Stimulated activated CD4-positive, alpha-beta T cell treated with anti-CD3 and anti-CD28 coated beads, Interleukin-12 subunit alpha, Interleukin-12 subunit beta, amount 100 ng/mL, for 48 hours (primary cell): ENCODE data around the gene IL21.
"Not testable (repeated sequence)": the region's sequence is repeated elsewhere in the genome, so short reads cannot be mapped to it uniquely, and the experiment has no call there.

Source experiments
- DNase-seq, 3 donors: peaks; one replicate each; pipeline ENCODE4 v3.0.0-alpha.2; 2020; ENCODE audit warnings: low read depth in 2 of 3, low spot score in 1 of 3

Gene IL21

DNA sequence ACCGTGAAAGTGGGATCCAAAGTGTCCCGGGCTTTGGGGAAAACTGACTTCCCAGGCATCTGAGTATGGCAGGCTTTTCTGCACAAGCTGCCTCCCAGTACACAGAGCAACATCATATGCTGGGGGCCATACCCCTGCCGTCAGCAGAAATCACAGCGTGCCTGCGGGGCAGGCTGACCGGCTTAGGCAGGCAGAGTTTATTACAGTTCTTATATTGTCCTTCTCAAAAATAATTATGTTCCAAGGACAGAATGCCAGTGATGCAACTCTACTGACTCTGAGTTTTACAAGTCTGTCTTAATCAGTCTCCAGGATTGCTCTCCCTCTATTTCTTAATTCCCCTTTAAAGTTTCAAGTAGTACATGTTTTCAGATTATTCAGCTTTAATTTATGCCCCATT is 37.0 kb downstream of the IL21 start:
- no peak for DNase-seq

DNA sequence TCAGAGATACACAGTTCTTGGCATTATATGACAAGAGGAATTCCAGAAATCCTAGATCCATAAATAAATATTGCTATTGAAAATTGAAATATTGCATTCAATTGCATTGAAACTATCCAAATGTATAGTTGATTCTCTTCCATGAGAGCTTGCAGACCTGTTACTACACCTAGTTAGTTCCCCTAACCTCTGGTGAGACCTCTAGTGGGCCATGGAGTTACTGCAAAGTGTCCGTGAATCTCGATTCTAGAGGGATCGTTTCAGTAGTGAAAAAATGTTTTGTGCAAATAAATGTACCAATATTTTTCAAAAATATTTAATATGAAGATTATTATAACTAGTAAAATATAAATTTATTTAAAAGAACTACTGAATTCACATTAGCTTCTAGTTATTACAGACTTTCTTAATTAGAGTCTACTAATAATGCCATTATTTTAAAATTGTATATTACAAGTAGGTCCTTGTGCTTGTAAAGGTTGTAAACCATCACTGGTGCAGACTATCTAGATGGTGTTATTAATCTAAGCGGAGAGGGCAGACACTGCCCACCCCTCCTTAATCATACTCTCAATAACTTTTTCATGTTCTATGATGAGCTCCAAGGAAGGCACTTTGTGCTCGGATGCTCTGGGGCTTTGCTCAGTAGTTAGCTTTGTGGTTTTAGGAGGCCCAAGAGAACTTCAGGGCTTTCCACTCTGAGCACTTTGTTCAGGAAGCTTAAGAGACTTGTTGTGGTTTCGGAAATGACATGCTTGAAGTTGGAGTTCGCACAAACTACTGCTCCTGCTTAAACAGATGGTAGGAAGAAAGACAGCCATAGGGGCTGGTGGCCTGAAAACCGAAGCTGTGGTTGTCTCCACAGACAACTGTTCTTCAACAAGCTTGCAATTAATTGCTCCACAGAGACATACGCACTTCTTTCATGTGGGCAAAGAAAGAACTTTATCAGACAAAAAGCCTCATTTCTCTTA is 42.8 kb downstream of the IL21 start:
- peak; percentile 59 to 79 (median 62) for DNase-seq

DNA sequence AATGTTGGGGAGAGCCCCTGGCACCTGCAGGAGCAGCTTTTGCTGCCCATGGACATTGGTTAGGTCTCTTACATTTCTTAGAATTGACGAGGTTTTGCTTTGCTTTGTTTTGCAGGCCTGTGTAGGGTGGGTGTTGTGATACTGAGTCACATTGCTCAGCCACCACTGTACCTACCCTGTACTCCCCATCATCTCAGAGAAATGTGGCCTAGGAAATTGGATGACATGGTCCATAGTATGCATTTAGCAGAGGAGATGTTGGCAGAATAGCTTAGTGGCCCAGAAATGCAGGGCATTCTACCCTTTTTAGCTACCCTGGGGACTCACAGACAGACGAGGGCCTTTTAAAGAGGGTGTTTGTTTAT is 43.7 kb downstream of the IL21 start:
- no peak for DNase-seq

DNA sequence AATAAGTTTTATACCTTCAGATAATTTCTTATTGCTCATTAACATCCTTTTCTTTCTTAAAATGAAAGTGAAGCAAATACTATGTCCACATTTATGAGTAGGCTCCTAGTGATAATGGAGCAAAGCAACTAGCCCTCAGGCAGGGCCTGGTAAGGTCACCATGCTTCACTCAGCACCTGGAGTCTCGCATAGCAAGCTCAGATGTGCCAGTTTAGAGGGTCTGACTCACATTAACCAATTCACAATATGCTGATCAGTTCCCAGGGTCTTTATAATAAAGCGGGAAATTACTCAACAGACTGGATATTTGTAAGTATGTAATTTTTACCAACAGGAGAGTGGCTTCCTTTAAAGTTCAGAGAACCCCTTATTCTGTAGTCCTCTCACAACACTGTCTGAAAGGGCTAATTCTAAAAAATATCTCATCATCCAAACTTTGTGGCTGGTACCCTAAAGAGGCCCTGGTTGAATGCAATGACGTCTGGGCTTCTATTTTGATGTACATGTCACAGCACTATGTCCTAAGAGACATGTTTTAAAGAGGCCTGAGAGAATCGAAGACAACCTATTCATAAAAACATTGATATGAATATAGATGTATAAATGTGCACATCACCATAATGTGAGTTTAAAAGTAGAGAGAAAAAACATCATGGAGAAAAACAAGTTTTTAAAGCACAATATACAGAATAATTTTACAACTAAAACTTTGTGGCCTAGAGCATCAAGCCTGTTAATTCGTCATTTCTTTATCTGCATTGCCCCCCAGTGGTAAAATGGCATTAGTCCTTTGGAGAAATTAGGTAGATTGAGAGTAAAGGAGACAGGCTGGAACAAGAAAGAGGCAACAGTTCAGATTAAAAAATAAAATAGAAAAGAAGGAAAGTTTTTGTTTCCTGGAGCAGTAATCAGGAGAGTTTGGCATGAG is 44.3 kb downstream of the IL21 start:
- DNase-seq = peak in 2 of 3 donors; percentile 26 to 64

DNA sequence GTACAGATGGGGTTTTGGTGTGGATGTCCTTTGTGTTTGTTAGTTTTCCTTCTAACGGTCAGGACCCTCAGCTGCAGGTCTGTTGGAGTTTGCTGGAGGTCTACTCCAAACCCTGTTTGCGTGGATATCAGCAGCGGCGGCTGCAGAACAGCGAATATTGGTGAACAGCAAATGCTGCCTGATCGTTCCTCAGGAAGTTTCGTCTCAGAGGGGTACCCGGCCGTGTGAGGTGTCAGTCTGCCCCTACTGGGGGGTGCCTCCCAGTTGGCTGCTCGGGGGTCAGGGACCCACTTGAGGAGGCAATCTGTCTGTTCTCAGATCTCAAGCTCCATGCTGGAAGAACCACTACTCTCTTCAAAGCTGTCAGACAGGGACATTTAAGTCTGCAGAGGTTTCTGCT is 46.5 kb downstream of the IL21 start:
- not testable (repeated sequence) for DNase-seq

GRCh38 chr4:122562449-122562848 is 58.4 kb downstream of the IL21 start:
- DNase-seq = no peak
